HG03066 (cell line): ENCODE data around the gene TGFBR2.
A peak's percentile ranks its signal among the peaks of the same experiment; 100 is the strongest.
"Not testable (repeated sequence)": the region's sequence is repeated elsewhere in the genome, so short reads cannot be mapped to it uniquely, and the experiment has no call there.

Source experiments
- ATAC-seq: cut with Tn5 transposase; IDR thresholded peaks from one replicate; pipeline ENCODE4 v1.9.1; 2021; ENCODE audit warnings: low read depth; ENCODE audit not compliant: unreplicated experiment

TGFBR2 gene

DNA sequence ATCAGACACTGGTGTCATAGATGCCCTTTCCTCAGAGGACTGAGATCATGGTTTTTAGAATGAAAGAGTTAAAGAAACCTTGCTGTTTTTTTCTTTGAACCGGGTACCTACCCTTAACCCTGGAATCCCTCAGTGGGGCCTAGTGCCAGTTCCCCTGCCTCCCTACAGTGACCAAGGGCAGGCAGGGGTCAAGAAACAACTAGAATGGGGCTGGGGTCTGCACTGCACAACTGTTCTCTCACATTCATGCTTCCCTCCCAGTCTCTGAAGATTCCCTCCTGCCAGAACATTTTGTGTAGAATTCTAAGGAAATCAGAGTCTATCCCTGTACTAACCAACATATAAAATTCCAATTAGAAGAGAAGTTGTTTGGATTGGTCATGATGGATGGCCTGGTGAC lies 47.9 kb downstream of the TGFBR2 start:
- no peak for ATAC-seq

DNA sequence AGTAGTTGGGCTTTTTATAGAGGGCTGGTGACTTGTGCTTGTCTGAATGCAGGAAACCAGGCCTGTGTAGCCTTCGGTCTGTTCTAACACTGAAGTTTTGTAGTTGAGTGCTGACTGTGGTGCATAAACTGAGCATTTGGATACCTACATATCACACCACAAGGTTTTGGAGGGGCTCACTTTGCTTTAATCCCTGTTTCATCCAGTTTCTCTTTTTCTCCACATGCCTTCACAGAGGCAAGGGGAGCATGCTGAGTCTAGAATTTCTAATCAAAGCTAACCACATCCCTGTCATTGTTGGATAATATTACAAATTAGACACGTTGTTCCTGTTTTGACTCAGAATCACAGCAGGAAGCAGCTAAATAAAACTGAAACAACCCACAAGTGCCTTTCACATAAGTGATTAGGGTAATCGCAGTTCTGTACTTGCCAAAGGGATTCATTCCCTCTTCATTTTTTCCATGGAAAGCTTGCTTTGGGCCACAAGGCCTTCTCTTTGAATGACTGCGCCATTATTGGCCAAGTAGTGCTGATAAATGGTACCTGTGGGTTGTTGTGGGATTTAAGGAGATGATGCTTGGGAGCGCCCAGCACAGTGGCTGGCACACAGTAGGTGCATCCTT lies 48.9 kb downstream of the TGFBR2 start:
- peak; percentile 26 for ATAC-seq

DNA sequence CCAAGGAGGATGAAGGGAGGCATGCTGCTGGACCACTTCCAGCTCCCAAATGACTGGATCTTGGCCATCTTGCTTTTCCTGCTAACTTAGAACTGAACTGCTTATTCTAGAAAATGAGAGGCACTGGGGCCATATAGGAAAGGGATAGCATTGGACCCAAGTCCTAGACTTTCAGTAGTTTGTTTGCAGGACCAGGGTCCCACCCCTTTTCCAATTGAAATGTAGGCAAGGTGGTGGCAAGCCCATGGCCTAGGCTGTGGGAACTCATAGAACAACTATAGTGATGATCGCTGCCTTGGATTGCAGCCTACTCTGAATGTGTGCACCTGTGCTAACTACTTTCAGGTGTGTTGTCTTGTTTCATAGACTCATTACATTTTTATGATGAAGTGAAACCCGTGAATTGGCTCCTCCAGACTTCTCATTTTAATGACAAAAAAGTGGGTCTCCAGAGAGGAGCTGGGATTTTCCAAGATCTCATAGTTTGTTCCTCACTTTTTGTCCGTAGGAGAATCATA lies 50.3 kb downstream of the TGFBR2 start:
- no peak for ATAC-seq

DNA sequence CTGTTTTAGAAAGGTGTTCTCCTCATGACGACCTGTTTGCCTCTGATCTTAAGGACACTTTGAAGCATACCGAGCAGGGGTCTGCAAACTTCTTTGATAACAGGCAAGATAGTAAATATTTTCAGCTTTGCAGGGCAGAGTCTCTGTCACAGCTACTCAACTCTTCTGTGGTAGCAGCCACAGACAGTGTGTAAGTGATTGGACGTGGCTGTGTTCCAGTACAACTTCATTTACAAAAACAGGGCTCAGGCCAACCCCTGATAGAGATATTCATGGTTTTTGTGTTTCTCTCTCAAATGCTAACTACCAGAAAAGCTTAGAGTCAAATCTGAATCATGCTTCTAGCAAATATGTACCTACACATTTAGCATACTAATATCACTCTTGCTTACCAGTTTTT lies 51.5 kb downstream of the TGFBR2 start:
- ATAC-seq: peak; percentile 29

DNA sequence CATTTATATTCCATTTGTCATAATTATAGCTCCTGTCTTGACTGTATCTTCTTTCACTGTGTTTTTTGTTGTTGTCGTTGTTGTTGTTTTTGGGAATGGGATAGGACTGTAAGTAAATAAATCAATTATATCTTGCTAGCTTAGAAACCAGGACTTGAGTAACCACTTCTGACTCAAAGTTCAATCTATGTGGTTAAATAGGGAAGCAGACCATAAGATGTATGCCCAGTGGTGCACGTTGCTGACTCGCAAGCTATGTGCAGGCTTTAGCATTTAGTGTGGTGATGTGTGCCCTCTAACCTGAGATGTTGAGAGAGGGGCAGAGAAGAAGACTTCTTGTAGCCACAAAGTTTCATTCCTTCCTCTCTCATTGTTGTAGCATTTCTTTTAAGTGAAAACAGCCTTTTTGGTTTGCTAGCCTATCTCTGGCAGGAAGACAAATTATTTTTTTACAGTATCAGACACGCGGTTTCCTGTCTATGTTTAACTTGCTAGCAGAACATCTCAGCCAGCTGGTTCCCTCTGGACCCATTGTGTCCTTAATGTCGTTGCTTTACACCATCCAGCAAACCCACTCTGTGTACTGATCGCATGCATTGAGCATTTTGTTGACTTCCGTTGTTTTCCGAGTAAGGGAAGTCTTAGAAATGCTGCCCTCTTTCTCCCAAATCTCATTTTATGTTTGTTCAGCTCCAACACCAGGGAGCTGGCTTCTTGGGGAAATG lies 52.1 kb downstream of the TGFBR2 start:
- peak; percentile 80 for ATAC-seq

DNA sequence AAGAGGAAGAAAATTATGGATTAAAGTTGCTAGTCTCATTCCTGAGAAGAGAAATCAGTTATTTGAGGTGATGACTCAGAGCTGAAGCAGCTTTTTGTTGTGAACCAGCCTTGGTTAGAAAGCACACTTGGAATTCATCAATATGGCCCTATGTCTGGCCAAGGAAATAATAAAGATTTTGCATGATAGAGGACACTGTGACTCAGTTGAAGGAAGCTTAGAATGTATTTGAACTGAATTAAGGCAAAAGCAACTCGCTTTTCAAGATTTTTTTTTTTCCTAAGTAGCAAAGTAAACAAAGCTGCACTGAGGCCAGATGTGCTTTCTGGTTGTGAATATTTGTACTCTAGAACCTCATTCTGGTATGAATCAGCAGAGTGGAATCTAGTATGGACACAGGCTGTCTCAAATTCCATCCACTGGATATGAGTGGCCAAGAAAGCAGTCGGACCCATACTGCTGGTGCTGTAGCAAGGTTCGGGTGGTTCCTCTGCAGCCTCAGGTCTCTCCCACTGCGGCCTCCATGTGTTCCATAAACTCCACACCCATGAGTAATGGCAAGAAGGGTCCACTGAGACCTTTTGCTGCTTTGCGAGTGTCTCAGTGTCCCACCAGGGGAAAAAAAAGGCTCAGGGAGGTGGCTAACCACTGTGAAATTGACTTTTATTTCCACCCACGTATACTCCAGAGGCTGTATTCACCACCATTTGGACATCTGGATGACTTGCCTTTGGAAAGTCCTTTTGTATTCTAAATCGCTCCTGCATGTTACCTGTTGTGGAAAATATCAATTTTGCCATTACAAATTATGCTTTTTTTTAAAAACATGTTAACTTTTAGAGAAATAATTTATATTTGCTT lies 53.1 kb downstream of the TGFBR2 start:
- no peak for ATAC-seq

DNA sequence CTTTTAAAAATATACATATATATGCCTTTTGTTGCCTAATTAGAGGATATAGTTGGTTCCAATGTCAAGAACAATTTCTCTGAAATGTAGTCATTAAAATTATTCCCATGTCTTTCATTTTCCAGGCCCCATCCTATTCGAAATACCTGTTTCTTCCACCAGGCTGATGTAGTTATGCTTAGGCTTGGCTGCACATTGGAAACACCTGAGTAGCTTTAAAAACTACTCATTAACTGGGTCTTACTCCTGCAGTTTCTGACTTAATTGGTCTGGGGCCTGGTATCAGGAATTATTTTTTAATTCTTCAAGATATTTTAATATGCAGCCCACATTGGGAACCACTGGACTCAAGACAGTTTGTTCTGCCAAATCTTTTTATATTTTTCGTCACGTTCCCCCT lies 53.7 kb downstream of the TGFBR2 start:
- ATAC-seq: no peak

DNA sequence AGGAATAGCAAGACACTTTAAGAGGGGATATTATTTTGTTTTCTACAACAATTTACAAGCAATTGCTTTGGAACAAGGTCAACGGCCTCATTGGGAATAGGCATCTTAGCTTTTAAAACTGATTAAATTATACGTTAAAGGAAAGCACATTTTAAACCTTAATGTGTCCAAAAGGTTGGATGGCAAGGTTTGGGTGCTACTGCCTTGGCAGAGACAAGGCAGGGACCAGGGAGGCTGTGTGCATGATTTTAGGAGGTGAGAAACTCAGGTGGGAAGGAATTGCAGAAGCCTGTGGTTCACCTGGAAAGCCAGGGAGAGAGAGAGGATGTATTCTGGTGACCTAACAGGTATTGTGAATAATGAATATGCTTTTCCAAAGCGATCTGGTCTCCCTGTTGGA lies 54.3 kb downstream of the TGFBR2 start:
- ATAC-seq: no peak

DNA sequence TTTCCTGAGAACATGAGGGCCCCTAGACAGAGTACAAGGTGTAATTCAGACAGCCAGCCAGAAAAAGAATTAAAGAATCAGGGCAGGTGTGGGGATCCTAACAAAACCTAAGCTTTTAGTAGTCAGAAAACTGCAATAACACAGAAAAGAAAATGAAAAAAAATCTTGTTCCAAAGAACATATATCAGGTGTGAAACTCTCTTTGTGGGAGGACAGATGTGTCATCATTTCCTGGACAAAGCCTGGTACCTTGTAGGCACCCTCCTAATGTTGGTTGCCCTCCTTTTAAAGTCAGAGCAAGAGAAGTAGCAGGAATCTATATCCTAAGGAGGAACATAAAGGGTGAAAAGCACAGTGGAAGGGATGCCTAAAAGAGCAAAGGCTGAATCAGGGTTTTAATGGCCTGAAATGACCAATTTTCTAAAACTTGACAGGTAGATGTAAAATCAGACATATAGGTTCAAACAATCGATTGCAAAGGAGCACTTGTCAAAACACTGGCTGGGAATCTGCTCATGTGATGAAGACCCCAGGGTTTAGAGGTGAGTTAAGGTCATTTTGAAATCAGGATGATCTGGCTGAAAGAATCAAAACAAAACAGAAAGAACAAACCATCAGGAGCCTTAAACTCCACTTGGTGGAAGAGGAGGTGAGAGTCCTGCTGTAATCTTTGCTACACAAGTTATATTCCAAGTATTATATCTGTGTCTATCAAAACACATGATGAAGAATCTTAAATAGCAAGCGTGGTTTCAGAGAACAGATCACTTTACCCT lies 54.9 kb downstream of the TGFBR2 start:
- no peak for ATAC-seq

DNA sequence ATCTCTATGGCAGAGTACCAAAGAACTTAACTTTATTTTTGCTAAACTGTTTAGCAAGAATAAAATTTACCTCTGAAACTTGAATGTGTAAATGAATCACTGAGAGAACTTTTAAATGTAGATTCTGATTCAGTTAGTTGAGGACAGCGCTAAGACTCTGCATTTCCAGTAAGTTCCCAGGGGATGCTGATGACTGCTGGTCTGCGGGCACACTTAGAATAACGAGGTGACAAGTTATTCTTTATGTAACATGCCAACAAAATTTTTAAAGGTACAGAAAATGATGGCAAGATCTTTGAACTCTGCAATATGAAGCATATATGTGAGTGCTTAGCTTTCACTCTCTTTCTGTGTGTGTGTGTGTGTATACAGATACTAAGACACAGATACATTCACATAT lies 56.4 kb downstream of the TGFBR2 start:
- ATAC-seq: no peak

DNA sequence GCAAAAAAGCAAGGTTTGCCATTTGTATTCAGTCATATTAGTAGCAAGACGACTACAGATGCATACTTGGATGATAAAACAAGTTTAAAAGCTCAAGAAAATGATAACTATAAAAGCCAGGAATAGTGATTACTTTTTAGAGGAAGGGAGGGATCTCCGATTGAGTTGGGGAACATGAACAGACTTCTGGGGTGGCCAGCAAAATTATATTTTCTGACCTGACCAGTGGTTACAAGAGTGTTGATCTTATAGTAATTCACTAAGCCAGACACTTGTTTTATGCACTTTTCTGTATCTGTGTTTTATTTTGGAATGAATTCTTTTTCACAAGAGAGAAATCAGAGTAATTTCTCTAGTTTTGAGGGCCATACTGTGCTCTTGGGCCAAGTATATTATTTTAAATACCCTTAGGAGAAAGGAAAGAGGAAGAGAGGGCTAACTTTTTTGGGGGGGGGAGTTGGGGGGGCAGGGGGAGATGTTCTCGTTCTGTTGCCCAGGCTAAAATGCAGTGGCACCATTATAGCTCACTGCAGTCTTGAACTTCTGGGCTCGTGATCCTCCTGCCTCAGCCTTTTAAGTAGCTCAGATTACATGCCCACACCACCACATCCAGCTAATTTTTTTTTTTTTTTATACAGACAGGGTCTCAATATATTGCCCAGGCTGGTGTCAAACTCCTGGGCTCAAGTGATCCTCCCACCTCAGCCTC lies 57.3 kb downstream of the TGFBR2 start:
- no peak for ATAC-seq

DNA sequence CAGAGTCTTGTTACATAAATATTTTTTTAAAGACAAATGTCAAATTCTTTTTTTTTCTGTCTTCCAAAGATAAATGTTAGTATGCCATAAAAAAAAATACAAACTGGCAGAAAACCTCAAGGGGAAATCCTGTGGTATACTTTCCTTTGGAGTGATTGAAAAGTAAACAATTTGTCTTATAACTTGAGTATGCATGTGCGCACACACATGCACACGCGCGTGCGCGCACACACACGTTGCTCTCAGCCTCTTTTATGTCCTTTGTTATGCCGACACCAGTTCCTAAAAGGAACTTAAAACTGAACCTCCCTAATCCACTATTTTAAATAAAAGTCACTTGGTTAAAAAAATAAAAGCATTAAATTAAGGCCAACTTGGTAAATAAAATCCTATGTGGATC lies 58.1 kb downstream of the TGFBR2 start:
- ATAC-seq: no peak

DNA sequence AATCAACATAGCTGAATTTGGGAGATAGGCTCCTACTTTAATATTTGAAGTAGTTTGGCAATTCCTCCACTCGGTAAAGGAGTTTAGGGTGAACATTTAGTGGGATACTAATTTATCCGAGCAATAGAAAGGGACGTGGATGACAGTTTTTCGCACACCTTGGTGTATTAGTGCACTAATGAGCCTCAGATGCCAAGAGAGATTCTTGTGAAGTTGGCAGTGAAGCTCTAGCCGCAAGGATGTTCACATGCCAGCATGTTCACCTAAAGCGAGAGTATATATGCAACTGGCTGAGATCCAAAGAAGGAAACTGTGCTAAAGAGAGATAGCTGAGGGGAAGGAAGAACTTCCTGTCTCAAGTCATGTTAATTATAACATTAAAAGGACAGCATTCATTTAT lies 58.5 kb downstream of the TGFBR2 start:
- no peak for ATAC-seq

DNA sequence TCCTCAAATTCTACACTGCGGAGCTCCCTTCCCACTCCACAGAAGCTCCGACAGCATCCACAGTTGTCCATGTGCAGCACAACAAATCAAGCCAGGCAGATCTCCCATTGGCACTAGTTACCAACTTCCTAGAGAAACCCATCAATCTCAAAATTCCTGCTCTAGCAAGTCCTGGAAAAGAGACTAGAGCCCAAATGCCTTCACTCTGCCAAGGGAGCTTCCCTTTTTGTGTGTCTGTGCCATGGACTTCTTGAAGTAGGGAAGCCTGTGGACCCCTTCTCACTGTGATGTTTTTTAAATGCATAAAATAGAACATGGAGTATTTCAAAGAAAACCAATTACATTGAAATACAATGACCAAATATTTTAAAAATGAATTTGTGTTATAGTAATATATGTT lies 59.1 kb downstream of the TGFBR2 start:
- no peak for ATAC-seq

DNA sequence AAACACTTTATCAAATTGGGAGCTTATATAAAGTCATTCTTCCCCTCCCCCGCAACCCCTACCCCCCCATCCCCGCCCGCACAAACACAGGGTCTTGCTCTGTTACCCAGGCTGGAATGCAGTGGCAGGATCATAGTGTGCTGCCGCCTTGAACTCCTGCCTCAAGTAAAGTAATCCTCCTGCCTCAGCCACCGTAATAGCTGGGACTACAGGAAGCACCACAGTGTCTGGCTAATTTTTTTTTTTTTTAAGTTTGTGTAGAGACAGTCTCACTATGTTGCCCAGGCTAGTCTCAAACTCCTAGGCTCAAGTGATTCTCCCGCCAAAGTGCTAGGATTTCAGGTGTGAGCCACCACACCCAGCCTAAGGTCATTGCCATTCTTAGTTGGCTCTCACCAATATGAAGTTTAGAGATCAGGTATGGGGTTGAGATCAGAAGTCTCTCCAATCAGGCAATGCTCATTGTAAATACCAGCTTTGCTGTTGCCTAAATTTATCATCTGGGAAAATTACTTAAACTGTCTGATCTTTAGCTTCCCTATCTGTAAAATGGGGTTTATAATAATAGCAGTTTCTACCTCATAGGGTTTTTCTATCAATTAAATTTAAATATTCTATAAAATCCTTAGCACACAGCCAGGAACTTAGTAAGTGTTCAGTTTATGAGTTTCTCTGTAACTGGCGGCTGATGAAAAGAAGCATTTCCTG lies 60.3 kb downstream of the TGFBR2 start:
- no peak for ATAC-seq

DNA sequence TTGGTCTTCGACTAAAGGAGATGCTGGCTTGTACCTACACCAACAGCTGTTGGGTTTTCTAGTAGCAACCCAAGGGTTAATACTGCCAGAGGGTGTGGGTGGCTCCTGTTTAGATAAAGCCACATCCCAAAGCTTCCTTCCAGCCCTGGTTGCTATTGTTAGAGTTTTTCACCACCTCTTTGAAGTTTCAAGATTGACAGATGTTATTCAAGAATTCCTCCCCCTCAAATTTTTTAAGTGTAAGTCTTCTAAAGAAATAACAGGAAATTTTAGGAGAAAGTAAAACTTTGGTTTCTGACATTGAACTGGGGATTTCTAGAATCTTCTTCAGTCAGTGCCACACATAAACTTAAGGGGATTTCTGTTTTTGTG lies 60.9 kb downstream of the TGFBR2 start:
- no peak for ATAC-seq

DNA sequence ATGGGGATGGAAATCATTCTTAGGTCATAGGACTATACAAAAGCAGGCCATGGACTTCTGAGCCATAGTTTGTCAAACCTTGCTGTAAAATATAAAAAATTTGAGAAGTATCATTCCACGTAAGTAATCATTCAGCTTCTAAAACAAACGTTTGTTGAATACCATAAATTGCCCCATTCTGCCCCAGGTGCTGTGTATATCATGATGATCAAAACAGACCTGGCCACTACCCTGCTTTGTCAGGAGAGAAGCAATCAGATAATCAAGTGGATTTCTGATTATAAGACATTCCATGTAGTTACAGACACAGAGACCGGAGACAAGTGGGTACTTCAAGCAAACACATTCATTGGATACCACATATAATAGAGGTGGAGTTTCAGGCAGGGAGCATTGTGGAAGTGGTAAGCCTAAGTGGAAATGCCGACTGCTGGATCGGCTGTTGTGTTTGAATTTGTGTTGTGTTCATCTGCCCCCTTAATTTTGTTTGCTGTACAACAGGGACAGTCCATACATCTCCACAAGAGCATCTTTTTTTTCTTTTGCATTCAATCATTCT lies 61.7 kb downstream of the TGFBR2 start:
- ATAC-seq: no peak

DNA sequence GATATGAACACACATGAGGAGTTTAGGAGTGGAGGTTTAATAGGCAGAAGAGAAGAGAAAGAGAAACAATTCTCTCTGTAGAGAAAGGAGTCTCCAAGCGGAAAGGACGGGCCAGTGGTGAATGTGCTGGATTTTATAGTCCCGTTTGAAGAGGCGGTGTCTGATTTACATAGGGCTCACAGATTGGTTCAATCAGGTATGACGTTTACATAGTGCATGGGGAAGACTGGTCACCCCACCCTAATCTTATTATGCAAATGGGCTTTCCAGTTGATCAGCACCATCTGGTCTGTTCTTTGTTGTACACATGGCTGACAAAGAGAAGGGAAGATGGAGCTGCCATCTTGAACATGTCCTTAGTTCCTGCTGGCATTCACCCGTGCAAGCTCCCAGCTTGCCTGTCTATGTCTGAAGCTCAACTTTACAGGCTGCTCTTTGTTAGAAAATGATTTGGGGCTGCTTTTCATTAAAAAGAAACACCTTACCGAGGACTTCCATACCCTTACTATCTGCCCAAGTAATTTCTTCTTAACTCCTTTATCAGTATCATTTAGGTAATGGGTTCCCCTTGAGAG lies 63.0 kb downstream of the TGFBR2 start:
- not testable (repeated sequence) for ATAC-seq

DNA sequence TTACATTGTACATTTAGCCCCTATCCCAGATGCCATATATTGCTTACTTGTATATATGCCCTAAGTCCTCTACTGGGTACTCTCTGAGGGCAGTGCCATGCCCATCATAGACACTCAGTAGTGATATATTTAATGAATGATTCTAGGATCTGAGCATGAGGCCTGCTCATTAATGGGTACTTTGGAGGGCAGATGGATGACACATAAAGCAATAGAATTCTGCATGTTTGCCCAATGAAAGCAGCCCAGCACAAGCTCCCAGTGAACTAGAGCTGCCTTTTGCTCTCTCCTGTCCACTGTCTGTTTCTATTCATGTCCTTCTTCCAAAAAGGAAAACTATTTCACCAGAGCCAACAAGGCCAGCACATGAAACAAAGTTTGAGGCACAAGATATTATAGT lies 63.9 kb downstream of the TGFBR2 start:
- ATAC-seq: no peak
